GM23338 (cell line): Measurements from ENCODE around the gene MGME1. TPM values are rescaled to one million over a fixed set of nuclear protein-coding genes. Genes with fewer than 3 reads are reported as not detected.

Experiments used
- ATAC-seq: fragments of 200-7000 bp; cut with Tn5 transposase; 3 replicates; pipeline ENCODE4 v1.9.1; 2020
- DNase-seq: peaks from one replicate; pipeline ENCODE4 v3.0.0-alpha.2; 2015; ENCODE audit warnings: low spot score
- H2AFZ ChIP-seq: fragments of 200-600 bp; sonication (generic); 2 replicates; pipeline ENCODE4 v1.8.0; 2016; ENCODE audit warnings: antibody characterized with exemption, mild to moderate bottlenecking, moderate library complexity
- H3F3A ChIP-seq: fragments of 200-600 bp; sonication (generic); replicated peaks from 2 replicates; pipeline ENCODE4 v1.8.0; 2017; ENCODE audit warnings: antibody characterized with exemption, mixed run types, low read depth
- H3K27ac ChIP-seq: fragments of 200-600 bp; sonication (generic); 2 replicates; pipeline ENCODE4 v1.6.1; 2016; ENCODE audit warnings: low read depth
- H3K27me3 ChIP-seq: fragments of 200-600 bp; sonication (generic); 2 replicates; pipeline ENCODE4 v1.8.0; 2016; ENCODE audit warnings: mild to moderate bottlenecking, mixed run types, moderate library complexity; ENCODE audit not compliant: insufficient read depth
- H3K36me3 ChIP-seq: fragments of 200-600 bp; sonication (generic); 2 replicates; pipeline ENCODE4 v1.8.0; 2016; ENCODE audit warnings: mild to moderate bottlenecking; ENCODE audit not compliant: insufficient read depth
- H3K4me1 ChIP-seq: fragments of 200-600 bp; sonication (generic); 2 replicates; pipeline ENCODE4 v1.8.0; 2016; ENCODE audit warnings: mild to moderate bottlenecking, moderate library complexity; ENCODE audit not compliant: insufficient read depth
- H3K4me2 ChIP-seq: fragments of 200-600 bp; sonication (generic); 2 replicates; pipeline ENCODE4 v1.7.1; 2017; ENCODE audit warnings: mixed run types
- H3K4me3 ChIP-seq: fragments of 200-600 bp; sonication (generic); 2 replicates; pipeline ENCODE4 v1.6.1; 2016; ENCODE audit warnings: mixed run types
- H3K79me2 ChIP-seq: fragments of 200-600 bp; sonication (generic); replicated peaks from 2 replicates; pipeline ENCODE4 v1.8.0; 2017; ENCODE audit warnings: mild to moderate bottlenecking; ENCODE audit not compliant: insufficient read depth
- H3K9me2 ChIP-seq: fragments of 200-600 bp; sonication (generic); 2 replicates; pipeline ENCODE4 v1.8.0; 2017; ENCODE audit not compliant: insufficient read depth
- H4K20me1 ChIP-seq: fragments of 200-600 bp; sonication (generic); replicated peaks from 2 replicates; pipeline ENCODE4 v1.8.0; 2017; ENCODE audit warnings: mild to moderate bottlenecking; ENCODE audit not compliant: insufficient read depth
- H3K27ac Mint-ChIP-seq: 2 replicates; pipeline ENCODE4 v1.8.0; 2020; ENCODE audit warnings: inconsistent platforms, mild to moderate bottlenecking, moderate library complexity, mixed read lengths
- H3K27me3 Mint-ChIP-seq: 3 replicates; pipeline ENCODE4 v1.8.0; 2022; ENCODE audit warnings: low read depth, mild to moderate bottlenecking, moderate library complexity, mixed read lengths, inconsistent platforms; ENCODE audit not compliant: insufficient read depth, poor library complexity
- H3K36me3 Mint-ChIP-seq: 3 replicates; pipeline ENCODE4 v1.8.0; 2021; ENCODE audit warnings: low read depth, mild to moderate bottlenecking, inconsistent platforms, moderate library complexity, mixed read lengths
- H3K4me1 Mint-ChIP-seq: 3 replicates; pipeline ENCODE4 v1.8.0; 2020; ENCODE audit warnings: mild to moderate bottlenecking, inconsistent platforms, mixed read lengths
- H3K4me3 Mint-ChIP-seq: 3 replicates; pipeline ENCODE4 v1.8.0; 2021; ENCODE audit warnings: moderate library complexity, mild to moderate bottlenecking, inconsistent platforms, mixed read lengths
- H3K9me3 Mint-ChIP-seq: 3 replicates; pipeline ENCODE4 v1.8.0; 2020; ENCODE audit warnings: moderate library complexity, mild to moderate bottlenecking, inconsistent platforms, mixed read lengths
- CTCF ChIP-seq, 2 experiments: fragments of 200-600 bp in 1 of 2; sonication (generic) in 1 of 2; conservative IDR thresholded peaks; 2 replicates each; pipeline versions ENCODE4 v1.5.1 to v1.6.1; 2016 to 2017; ENCODE audit warnings: antibody characterized with exemption in 2 of 2, low read depth in 2 of 2, mild to moderate bottlenecking in 2 of 2, moderate library complexity in 1 of 2
- EZH2phosphoT487 ChIP-seq: fragments of 200-600 bp; sonication (generic); IDR thresholded peaks from one replicate; pipeline ENCODE4 v1.8.1; 2018; ENCODE audit warnings: antibody characterized with exemption; ENCODE audit not compliant: unreplicated experiment
- JUNB ChIP-seq: IDR thresholded peaks from one replicate; pipeline ENCODE4 v1.6.1; 2016; ENCODE audit warnings: antibody characterized with exemption; ENCODE audit not compliant: unreplicated experiment
- NANOG ChIP-seq: IDR thresholded peaks from 2 replicates; pipeline ENCODE4 v1.6.1; 2016; ENCODE audit warnings: antibody characterized with exemption, borderline replicate concordance
- STAT1 ChIP-seq: IDR thresholded peaks from one replicate; pipeline ENCODE4 v1.6.1; 2016; ENCODE audit warnings: antibody characterized with exemption; ENCODE audit not compliant: unreplicated experiment
- ZNF114 ChIP-seq: fragments of 250-450 bp; sonication (Bioruptor Pico); IDR thresholded peaks from 2 replicates; pipeline ENCODE4 v1.5.0; 2020; ENCODE audit warnings: mild to moderate bottlenecking, moderate library complexity
- ZNF331 ChIP-seq: fragments of 250-450 bp; sonication (Bioruptor Pico); IDR thresholded peaks from 2 replicates; pipeline ENCODE4 v1.5.0; 2020; ENCODE audit warnings: low read depth, mild to moderate bottlenecking, moderate library complexity
- polyA plus RNA-seq: library from polyadenylated mRNA; unstranded; fragments of >200 nt; fragmentation: Nextera tagmentation; extraction: Ambion mirVana; gene quantifications from 2 replicates; pipeline ENCODE4 v1.2.1, GENCODE V29; 2016
- total RNA-seq: library from RNA; depleted of rRNA; stranded (reverse); fragments of >200 nt; shearing (Covaris generic); gene quantifications from 2 replicates; pipeline ENCODE4 v1.2.3, GENCODE V29; 2014
- TF ChIP-seq, protein P1 (sequence below): fragments of 250-450 bp; sonication (Bioruptor Pico); IDR thresholded peaks from 2 replicates; pipeline ENCODE4 v1.5.0; 2020; ENCODE audit warnings: mild to moderate bottlenecking, moderate library complexity

Gene MGME1
- total and polyA plus RNA-seq, 2 experiments from 2014 or later: 43.1 to 56.9 TPM

DNA sequence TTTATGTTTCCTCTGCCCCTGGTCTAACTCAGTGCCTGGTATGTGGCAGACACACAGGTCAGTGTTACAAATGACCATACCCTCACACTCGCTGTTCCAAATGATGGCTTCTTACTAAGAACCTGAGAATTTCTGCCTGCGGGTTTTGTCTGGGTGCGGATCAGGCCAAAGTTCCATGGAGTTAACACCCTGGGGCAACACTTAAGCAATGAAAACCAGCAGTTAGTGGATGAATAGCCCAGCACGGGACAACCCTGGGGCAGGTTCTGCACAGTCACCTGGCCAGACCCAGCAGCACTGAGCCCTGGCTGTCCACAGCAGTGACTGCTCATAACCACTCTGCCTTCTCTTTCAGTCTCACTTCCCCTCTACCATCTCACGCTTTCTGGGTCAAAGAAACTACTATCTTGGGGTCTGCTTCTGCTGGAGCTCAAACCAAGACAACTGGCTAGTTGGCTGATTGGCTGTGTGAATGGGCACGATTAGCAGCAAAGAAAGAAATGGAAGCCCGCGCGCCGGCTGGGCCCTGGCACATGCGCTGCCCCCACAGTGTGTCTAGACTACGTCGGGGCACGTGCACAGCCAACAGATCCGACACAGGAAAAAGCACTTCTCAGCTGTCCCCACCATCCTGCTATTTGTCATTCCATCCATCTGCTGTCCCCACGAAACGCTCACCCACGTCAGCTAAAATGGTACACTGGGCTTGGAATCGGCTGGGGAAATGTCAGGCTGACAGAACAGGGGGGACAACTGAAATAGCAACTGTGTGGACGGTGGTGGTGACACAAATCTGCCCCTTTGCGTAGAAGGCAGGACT is 36.6 kb downstream of the MGME1 start:
- no peaks in the 10 kb centered on the region for H3K4me1 ChIP-seq
- H3K4me3 ChIP-seq: no peak overlapping the region
- Mint-ChIP-seq H3K36me3 (peaks cover 3% of the 10 kb centered on the region; the same call in 1 of the 3 replicates), H3K27me3 (no peaks in the 10 kb centered on the region), H3K4me3 (no peak overlapping the region), H3K9me3 (no peaks in the 10 kb centered on the region; the same call in 2 of the 3 replicates), H3K27ac (0 out of 2 replicates have a peak overlapping the region, but pooled peaks have one; percentile 42), H3K4me1 (peaks cover 15% of the 10 kb centered on the region; the same call in 2 of the 3 replicates)
- no peak overlapping the region for H2AFZ ChIP-seq
- no peaks in the 10 kb centered on the region for H4K20me1 ChIP-seq
- H3K27ac ChIP-seq: no peak overlapping the region
- peak; percentile 66 for ATAC-seq
- no peak for DNase-seq
- no peaks in the 10 kb centered on the region for H3K27me3 ChIP-seq
- TF ChIP-seq JUNB (no peak), EZH2phosphoT487 (no peak), STAT1 (no peak), CTCF (conservative IDR thresholded peaks at IDR 0.05; ENCODE audit: low read depth in 2 of 2) (no peak), ZNF331 (CRISPR knock-in tag) (no peak), ZNF114 (no peak), NANOG (no peak)
- TF ChIP-seq, protein P1, sequence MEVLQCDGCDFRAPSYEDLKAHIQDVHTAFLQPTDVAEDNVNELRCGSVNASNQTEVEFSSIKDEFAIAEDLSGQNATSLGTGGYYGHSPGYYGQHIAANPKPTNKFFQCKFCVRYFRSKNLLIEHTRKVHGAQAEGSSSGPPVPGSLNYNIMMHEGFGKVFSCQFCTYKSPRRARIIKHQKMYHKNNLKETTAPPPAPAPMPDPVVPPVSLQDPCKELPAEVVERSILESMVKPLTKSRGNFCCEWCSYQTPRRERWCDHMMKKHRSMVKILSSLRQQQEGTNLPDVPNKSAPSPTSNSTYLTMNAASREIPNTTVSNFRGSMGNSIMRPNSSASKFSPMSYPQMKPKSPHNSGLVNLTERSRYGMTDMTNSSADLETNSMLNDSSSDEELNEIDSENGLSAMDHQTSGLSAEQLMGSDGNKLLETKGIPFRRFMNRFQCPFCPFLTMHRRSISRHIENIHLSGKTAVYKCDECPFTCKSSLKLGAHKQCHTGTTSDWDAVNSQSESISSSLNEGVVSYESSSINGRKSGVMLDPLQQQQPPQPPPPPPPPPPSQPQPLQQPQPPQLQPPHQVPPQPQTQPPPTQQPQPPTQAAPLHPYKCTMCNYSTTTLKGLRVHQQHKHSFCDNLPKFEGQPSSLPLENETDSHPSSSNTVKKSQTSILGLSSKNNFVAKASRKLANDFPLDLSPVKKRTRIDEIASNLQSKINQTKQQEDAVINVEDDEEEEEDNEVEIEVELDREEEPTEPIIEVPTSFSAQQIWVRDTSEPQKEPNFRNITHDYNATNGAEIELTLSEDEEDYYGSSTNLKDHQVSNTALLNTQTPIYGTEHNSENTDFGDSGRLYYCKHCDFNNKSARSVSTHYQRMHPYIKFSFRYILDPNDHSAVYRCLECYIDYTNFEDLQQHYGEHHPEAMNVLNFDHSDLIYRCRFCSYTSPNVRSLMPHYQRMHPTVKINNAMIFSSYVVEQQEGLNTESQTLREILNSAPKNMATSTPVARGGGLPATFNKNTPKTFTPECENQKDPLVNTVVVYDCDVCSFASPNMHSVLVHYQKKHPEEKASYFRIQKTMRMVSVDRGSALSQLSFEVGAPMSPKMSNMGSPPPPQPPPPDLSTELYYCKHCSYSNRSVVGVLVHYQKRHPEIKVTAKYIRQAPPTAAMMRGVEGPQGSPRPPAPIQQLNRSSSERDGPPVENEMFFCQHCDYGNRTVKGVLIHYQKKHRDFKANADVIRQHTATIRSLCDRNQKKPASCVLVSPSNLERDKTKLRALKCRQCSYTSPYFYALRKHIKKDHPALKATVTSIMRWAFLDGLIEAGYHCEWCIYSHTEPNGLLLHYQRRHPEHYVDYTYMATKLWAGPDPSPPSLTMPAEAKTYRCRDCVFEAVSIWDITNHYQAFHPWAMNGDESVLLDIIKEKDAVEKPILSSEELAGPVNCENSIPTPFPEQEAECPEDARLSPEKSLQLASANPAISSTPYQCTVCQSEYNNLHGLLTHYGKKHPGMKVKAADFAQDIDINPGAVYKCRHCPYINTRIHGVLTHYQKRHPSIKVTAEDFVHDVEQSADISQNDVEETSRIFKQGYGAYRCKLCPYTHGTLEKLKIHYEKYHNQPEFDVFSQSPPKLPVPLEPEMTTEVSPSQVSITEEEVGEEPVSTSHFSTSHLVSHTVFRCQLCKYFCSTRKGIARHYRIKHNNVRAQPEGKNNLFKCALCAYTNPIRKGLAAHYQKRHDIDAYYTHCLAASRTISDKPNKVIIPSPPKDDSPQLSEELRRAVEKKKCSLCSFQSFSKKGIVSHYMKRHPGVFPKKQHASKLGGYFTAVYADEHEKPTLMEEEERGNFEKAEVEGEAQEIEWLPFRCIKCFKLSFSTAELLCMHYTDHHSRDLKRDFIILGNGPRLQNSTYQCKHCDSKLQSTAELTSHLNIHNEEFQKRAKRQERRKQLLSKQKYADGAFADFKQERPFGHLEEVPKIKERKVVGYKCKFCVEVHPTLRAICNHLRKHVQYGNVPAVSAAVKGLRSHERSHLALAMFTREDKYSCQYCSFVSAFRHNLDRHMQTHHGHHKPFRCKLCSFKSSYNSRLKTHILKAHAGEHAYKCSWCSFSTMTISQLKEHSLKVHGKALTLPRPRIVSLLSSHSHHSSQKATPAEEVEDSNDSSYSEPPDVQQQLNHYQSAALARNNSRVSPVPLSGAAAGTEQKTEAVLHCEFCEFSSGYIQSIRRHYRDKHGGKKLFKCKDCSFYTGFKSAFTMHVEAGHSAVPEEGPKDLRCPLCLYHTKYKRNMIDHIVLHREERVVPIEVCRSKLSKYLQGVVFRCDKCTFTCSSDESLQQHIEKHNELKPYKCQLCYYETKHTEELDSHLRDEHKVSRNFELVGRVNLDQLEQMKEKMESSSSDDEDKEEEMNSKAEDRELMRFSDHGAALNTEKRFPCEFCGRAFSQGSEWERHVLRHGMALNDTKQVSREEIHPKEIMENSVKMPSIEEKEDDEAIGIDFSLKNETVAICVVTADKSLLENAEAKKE: no peak
- no peaks in the 10 kb centered on the region for H3K79me2 ChIP-seq
- H3K36me3 ChIP-seq: no peaks in the 10 kb centered on the region
- H3F3A ChIP-seq: no peaks in the 10 kb centered on the region
- no peaks in the 10 kb centered on the region for H3K9me2 ChIP-seq
- no peak overlapping the region for H3K4me2 ChIP-seq
